ENCODE results near the gene PFKFB2. TPM values are rescaled to one million over a fixed set of nuclear protein-coding genes. Genes with fewer than 3 reads are reported as not detected.

Gene PFKFB2
- total RNA-seq (2014; rRNA removed; shearing (Covaris generic)) = 2.8 and 3.2 TPM in 2 replicates

DNA sequence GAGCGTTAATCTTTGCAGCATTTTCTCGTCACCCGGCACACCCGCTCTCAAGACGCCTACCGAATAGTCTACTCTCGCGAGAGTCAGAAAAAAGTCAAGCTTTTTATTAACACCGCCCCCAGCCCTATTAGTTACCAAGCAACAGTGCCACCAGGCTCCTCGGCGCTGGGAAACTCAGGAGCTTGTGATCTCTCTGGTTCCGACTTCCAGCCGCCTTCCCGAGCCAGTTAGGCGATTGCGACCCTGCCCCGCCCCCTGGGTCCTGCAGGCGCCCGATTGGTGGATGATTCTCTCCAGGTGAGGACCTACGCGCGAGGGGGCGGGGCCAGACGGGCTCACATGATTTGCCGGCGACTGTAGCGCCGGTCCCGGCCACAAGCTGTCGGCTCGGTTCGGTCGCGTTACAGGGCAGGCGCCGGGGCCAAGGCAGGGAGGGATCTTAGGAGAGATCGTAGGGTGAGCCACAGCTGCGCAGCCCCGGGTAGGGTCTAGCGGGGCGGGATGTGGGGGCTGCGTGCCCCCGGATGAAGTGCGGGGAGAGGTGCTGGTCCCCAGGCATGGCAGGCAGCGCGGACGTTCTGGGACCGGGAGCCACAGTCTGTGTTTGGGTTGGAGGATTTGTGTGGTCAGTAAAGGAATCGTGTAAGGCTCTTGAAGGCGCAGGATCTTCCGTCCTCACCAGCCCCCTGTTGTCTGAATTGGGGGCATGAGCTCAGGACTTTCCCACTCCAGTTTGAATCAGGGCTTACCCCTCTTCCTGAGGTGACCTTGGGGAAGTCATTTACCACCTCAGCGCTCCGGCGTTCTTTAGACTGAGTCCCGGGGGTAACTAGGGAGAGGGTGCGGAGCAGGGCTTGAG is at the start of gene PFKFB2:
Gene PFKFB2, plus strand, starts transcription at position 365 of the 859 bp plus-strand sequence. CDS start 1,443 bp downstream, outside the sequence.
- DNase-seq (ENCODE audit: low read depth) = peak; percentile 93

DNA sequence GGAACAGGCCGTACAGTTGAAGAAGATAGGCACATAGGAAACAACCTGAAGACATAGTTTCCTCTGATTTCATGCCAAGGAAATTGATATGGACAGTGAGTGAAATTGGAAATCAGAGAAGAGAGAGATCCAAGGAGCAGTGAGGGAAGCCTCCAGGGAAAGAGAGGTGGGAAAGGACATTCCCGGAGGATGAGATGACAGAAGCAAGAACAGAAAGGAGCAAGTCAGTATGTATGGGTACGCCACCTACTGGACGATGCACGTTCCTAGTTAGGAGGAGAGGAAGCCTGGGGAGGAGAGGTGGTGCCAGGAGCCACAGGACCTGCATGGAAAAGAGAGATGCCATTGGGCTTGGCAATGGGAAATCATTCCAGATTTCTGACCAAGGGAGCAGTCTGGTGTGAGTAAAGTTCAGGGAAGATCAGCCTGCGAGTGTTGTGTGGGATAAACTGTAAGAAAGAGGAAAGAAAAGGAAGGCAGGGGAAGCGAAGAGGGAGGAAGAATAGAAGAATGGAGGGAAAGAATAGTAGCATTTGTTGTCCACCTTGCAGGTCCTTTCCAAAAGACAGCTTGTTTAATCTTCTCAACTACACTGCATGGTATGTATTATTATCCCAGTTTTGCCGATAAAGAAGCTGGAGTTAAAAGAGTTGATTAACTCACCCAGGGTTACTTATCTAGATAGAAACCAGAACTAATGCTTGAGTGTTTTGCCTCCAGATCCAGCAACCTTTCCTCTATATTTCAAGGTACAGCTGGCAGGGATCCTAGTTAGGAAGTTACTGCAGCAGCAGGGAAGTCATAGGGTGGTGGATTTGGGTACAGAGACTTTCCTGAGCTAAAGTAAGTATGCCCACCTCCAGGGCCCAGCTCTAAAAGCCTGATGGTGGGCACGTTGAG is 47.9 kb upstream of the PFKFB2 start:
- peak; percentile 73 for DNase-seq (ENCODE audit: low read depth)

DNA sequence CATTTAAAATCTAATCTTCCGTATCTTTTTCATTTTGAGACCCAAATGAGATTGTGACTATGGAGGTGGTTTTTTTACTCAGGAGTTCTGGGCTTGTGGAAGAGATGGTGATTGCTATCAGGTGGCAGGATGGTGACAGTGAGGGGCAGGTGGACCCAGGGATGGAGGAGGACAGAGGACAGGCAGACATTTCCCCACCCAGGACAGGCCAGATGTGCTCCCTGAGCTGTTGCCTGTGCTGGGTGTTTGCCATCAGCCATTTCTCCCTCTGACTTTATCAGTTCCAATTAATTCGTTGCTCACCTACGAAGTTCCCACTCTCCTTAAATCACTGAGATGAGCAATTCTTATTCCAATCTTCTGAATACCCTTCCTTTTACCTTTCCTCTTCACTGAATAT is 47.0 kb upstream of the PFKFB2 start:
- no peak for DNase-seq (ENCODE audit: low read depth)

DNA sequence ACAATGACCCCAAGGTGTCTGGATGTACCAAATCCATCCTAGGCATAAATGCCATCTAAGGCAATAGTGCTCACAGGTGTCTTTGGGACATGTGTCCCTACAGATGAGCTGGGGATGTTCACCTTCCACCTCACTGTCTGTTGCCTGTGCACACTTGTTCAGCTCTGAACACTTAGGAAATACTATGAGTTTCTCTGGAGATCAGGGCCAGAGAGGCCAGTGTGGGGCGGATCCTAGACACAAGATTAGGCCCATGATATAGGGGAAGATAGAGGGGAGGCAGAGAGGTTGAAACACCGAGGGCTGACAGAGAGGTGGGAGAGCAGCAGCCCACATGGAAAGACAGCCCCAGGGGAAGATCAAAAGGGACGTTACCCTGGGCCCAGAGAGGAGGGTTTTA is 46.2 kb upstream of the PFKFB2 start:
- no peak for DNase-seq (ENCODE audit: low read depth)

DNA sequence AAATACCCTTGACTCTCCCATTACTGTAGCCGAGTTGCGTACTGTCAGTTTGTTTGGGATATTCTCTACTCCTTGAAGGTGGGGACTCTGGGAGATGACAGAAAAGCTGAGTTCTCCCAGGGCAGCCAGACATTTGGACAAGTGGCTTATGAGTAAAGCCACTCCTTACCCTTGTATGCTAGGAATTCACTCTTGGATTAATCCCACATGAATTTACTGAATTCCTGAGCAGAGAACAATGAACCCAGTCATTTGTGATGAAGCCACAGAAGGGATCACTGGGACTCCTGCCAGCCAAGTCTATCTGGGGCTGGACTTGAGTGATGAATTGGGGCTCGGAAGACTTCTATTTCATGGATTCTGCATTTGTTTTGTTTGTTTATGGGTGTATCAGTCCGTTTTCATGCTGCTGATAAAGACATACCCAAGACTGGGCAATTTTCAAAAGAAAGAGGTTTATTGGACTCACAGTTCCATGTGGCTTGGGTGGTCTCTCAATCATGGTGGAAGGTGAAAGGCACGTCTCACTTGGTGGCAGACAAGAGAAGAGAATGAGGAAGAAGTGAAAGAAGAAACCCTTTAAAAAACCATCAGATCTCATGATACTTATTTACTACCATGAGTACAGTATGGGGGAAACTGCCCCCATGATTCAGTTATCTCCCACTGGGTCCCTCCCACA is 45.6 kb upstream of the PFKFB2 start:
- peak; percentile 95 for DNase-seq (ENCODE audit: low read depth)

DNA sequence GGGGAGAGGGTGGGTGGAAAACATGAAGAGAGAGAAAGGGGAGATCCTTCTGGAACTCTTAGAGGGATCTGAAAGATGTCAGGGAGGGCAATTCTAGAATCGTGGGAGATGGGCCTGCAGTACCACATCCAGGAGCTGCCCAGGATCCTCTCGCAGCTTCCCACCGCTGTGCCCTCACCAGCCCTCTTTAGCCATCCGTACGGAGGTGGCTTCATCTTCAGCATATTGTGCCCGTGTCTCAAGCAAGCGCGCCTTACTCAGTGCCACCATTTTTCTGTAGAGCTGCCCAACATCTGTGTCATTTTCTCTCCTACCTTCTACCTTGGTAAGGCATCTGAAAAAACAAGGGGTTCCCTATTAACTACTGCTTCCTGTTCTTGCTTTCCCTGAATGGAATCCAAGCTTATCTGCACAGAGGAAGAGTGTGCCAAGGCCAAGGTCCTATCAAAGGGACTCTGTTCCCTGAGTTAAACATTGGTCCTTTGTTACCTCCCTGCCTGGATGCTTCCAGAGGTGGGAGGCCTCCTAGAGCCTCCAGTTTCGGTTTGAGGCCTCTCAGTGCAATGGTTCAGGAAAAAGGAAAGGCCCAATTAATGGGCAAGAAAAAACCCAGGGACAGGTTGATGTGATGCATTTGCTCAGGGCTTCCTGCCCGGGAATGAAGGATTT is 43.8 kb upstream of the PFKFB2 start:
- DNase-seq (ENCODE audit: low read depth) = peak; percentile 15

DNA sequence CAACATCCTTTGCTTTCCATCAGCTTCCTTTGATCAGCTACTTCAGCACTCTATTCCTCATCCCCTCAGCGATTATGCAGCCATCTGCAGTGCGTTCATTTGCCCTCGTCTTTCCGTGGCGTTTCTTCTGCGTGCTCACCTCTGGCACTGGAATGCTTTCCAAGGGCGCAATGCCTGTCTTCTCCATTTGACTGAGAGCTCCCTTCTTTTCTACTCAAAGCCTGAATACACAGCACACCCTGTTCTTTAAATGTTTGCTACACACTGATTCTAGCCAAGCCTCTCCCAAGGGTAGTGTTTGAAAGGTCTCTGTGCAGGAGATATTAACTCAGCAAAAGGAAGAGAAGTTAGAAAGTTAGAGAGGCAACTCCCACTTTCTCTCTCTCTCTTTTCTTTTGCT is 43.1 kb upstream of the PFKFB2 start:
- DNase-seq (ENCODE audit: low read depth) = no peak

DNA sequence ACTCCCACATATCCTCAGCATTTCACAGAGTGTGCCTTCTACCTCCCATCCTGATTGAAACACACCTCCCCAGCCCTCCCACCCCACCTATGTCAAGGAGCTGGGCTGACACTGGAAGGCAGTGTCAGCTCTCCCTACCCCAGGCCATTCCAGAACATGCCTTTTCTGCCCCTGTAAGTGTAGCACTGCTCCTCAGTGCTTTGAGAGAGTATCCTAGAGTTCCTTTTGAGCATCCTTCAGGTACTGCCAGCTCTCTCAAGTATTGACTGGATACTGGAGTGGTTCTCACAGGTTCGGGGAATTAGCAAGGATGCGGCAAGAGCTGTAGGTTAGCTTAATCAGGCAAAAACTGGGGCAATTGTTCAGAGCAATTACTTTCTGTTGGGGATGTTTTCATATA is 42.3 kb upstream of the PFKFB2 start:
- no peak for DNase-seq (ENCODE audit: low read depth)

DNA sequence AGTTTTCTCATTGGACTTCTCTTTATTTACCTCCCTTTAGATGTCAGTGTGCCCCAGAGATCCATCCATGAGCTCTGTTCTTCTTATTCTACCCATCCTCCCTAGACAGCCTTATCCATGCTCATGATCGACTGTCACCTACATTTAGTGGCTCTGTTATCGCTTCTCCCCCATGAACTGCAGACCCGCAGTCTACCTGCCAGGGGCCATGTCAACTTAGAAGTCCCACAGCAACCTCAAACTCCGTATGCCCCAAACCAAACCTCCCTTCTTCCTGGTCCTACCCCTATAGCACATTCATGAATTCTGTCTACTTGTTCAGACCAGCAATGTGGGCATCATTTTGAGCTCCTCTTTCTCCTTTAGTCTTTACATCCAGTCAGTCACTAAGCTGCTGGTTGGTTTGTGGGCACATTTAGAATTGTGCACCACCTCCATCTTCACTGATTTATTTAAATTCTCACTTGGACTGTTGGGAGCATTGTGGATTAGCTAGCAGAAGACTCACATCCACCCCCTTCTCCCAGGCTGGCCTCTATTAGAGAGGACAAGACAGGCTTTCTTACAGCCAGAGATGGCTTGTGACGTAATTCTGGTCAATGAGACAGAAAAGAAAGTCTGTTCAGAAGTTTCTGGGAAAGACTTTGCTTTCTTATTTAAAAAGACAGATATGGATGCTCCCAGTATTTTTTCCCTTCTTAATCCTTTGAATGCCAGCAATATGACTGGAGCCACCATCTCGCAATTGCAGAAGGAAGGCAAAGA is 39.6 kb upstream of the PFKFB2 start:
- DNase-seq (ENCODE audit: low read depth) = no peak

DNA sequence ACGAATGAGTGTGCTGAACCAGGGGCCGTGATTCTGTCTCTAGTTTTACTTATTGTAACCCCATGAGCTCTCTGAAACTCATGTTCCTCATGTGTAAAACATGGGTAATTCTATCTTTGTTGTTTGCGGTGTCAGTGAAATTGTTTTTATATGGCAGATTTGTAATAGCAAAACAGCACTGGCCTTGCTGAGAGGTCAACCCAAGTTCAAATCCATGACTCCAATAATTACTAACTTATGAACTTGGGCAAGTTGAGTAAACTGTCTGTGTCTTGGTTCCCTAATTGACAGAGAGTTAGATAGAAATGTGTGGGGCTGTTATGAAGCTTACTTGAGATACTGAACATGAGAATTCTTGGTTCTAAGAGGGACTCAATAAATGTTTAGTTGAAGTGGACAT is 38.3 kb upstream of the PFKFB2 start:
- DNase-seq (ENCODE audit: low read depth) = no peak

DNA sequence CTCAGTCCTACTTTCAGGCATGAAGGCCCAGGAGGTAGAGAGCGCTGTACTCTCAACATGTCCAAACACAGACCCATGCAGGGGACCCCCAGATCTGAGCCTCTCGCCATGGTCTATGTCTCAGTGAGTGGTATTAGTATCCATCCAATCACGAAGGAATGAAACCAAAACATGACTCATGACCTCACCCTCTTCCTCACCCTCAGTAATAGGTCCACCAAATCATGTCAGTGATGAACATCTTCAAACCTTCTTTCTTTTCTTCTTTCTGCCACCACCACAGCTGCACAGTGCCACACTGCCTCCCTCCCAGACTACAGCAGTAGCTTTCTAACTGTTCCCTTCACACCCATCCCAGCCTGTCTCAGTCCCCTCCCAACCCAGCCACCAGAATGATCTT is 37.3 kb upstream of the PFKFB2 start:
- DNase-seq (ENCODE audit: low read depth) = no peak

DNA sequence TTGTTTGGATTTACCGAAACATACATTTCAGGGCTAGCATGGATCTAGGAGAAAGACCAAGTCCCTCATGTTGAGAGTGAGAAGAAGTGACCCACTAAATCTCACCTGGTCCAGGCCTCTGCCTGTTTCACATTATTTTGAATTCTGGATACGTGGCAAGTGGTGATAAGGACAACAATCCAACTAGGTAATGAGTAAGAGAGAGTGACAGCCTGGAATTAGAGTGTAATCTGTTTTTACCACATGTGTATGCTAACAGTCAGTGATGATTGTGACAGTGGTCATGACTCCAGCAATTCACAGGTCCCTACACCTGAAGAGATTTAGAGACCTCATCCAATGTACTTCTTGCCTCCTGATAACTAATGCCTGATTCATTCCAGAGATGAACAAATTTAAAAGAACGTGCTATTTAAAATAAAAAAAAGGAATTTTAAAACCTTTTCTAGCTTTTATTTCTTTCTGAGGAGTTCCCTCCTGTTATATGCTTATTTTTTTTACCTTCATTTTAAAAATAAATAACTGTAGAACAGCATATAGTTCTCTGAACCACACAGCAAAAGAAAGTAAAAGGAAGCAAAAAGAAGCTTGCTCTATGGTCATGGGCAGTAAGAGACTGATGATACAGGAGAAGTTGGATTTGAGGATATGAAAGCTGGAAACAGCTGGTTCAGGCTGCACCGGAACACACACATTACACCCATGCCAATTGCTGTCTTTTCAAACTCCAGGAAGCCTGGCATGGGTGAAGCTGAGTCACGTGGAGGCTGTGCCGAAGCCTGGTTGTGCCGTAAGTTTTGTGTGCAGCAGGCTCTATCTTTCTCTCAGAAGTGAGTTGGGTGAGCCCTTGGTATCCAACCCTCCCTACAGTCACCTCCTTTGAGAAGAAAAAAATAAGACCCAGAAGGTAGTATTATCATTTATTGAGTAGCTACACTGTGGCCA is 35.2 kb upstream of the PFKFB2 start:
- no peak for DNase-seq (ENCODE audit: low read depth)

DNA sequence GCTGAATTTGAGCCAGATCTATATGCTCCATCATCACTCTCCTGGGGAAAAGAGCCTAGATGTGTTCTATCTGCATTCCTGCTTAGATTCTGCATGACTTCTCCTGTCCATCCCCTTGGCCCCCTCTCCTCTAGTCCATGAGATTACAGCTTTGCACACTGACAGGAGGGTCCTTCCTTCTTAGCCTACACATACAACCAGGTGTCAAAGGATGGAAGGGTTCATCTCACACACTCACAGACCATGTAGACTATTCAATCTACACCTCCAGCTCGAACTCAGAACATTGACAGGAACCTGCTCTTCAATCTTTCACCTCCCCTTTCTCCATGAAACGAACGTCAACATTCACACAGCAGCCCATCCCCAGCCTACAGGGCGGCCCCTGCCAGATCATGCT is 34.4 kb upstream of the PFKFB2 start:
- DNase-seq (ENCODE audit: low read depth) = no peak

DNA sequence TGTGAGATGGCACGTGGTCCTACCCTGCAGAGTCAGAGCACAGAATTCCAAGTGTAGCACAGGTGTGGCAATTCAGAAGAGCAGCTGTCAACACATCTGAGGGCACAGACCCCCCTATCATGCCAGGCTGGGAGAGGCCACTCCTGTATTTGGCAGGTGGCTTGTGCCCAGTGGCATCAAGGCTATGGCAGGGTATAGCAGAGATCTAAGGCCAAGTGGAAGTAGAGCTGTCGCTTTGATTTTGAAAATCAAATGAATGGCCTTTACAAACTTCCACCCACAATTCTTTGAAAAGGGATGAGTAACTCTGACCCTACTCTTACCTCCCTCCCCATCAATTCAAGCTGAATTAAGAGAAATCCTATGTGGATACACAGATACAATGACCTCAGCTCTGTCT is 33.9 kb upstream of the PFKFB2 start:
- no peak for DNase-seq (ENCODE audit: low read depth)

DNA sequence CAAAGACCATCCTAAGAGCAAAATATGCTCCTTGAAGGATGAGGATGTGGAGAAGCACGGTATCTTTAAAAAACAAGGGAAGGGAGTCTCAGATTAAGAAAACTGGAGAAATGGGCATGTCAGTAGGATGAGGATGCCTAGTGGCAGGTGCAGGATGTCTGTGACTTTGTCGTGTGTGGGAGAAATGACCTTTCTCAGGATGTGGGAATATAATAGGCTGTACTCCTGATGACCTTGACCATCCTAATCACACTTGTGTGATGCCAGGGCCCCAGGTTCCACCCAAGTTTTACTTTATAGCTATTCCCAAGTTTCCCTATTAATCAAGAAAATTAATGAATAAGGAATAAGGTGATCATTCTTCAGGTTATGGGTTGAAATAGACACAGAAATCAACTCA is 33.4 kb upstream of the PFKFB2 start:
- DNase-seq (ENCODE audit: low read depth) = no peak

DNA sequence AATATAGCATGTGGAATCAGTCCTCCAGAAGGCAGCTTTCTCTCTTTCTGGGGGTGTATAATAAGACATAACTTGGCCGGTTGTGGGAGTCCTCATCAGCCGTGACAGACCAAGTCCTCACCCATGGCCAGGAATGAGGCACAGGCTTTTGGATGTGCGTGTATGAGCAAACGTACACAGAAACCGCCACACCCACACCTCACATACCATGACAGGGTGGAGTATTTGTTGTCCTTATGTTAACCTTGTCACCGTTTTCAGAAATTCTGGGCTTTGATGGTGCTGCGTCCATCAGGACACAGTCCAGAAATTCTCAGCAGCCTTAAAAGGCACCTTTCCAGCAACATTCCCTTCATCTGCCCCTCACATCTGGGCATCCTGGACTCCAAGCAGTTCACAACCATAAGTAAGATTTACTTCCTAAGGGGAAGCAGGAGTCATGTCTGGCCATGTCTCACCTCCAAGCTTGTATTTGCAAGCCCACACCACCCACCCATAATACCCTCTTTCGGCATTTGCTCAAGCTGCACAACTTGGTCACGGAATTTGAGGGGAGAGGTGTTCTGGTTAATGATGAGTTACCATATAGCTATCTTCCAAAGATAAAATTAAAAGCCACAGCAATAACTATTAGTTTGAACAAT is 32.9 kb upstream of the PFKFB2 start:
- no peak for DNase-seq (ENCODE audit: low read depth)

DNA sequence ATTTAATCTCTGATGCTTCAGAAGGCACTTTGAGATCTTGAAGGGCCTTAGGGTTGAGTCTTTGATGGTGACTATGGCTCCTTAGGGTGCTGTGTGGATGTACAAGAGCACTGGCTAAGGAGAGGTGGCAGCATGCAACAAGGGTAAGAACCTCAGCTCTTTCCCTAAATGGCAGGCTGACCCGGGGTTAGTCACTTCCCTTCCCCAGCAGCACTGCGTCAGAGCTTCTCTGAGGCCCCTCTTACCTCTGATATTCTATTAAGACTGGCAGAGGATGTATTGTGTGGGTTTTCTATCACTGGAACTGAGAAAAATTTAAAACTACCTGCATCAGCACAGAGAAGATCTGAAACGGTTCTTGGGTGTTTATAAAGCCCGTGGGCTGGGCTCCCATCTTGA is 32.4 kb upstream of the PFKFB2 start:
- peak; percentile 29 for DNase-seq (ENCODE audit: low read depth)

DNA sequence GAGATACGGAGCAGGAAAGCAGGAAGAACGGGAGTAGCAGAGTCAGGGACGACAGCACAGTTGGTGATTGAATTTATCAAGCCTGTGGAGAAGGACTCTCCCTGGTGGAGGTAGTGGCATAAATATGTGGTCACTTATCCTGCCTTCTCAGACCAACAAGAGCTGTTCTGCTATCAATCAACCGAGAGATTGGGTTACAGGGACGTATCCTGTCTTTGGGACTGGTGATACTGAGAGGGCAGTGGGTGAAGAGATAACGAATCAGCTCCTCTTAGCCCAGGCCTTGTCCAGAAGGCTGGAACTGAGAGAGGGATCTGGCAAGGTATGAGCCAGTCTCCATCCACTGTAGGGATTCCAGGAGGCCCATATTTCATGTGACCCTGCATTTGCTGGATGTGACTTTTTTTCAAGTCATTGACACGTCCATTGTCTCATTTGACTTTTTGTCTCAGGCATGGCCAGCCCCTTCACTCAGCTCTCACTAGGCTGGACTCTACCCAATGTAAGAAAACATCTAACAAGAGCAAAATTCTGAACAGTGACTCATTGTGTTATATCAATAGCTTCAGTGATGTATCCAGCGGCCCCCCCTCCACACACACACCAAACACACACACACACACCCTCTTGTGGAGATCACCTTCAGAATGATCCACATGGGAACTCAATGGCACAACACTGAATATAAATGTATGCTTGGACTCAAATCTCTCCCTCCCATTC is 31.8 kb upstream of the PFKFB2 start:
- DNase-seq (ENCODE audit: low read depth) = peak; percentile 43
